Activated CD8-positive, alpha-beta memory T cell treated with anti-CD3 and anti-CD28 coated beads, Interleukin-2, amount 50 U/mL, for 48 hours (primary cell): ENCODE measurements around the gene SAPCD2.

Experiments used
- DNase-seq: peaks from one replicate; pipeline ENCODE4 v3.0.0-alpha.2; 2020

The SAPCD2 gene

GRCh38 chr9:137107312-137107921, 37.1 kb upstream of the SAPCD2 start:
- no peak for DNase-seq

- no peak for DNase-seq
Measured at GRCh38 chr9:137106662-137107250, 36.4 kb upstream of the SAPCD2 start.

GRCh38 chr9:137105814-137106661, 35.7 kb upstream of the SAPCD2 start:
- DNase-seq: no peak

GRCh38 chr9:137103206-137103999, 33.0 kb upstream of the SAPCD2 start:
- DNase-seq: no peak

- DNase-seq: no peak
Measured at GRCh38 chr9:137099231-137099630, 28.9 kb upstream of the SAPCD2 start.

GRCh38 chr9:137097761-137098462, 27.6 kb upstream of the SAPCD2 start:
- DNase-seq: no peak

- no peak for DNase-seq
Measured at GRCh38 chr9:137096785-137097546, 26.6 kb upstream of the SAPCD2 start.

GRCh38 chr9:137095664-137096517, 25.5 kb upstream of the SAPCD2 start:
- peak; percentile 87 for DNase-seq

GRCh38 chr9:137089232-137089947, 19.0 kb upstream of the SAPCD2 start:
- DNase-seq: no peak

- no peak for DNase-seq
Measured at GRCh38 chr9:137088121-137088520, 17.8 kb upstream of the SAPCD2 start.

GRCh38 chr9:137087409-137087925, 17.1 kb upstream of the SAPCD2 start:
- no peak for DNase-seq

GRCh38 chr9:137086531-137087408, 16.4 kb upstream of the SAPCD2 start, which contains the start of gene MAN1B1:
Gene MAN1B1 (plus strand): TSS chr9:137086985. CDS start chr9:137087000, 15 bp downstream.
- peak; percentile 99 for DNase-seq

- DNase-seq: peak; percentile 77
Measured at GRCh38 chr9:137085920-137086530, 15.7 kb upstream of the SAPCD2 start.

GRCh38 chr9:137084526-137084925, 14.2 kb upstream of the SAPCD2 start:
- no peak for DNase-seq

- DNase-seq: no peak
Measured at GRCh38 chr9:137083394-137084004, 13.1 kb upstream of the SAPCD2 start.

- no peak for DNase-seq
Measured at GRCh38 chr9:137082925-137083290, 12.6 kb upstream of the SAPCD2 start.

- no peak for DNase-seq
Measured at GRCh38 chr9:137082222-137082924, 12.0 kb upstream of the SAPCD2 start.
